Stimulated activated CD8-positive, alpha-beta memory T cell treated with anti-CD3 and anti-CD28 coated beads, Interleukin-2, amount 100 ng/mL, for 48 hours (primary cell): ENCODE data around the gene TPK1.

Experiments
- DNase-seq, 2 donors: peaks; one replicate each; pipeline ENCODE4 v3.0.0-alpha.2; 2020; ENCODE audit warnings: low read depth in 2 of 2

The TPK1 gene

GRCh38 chr7:144835652-144836544, at the start of gene TPK1:
TSS of gene TPK1 (minus strand) at chr7:144836053. CDS start at chr7:144835602, 451 bp downstream.
- DNase-seq: peak; percentile 80 to 85

GRCh38 chr7:144885478-144885877, 49.6 kb upstream of the TPK1 start:
- DNase-seq: no peak

GRCh38 chr7:144884896-144885295, 49.0 kb upstream of the TPK1 start:
- no peak for DNase-seq

- no peak for DNase-seq
These were observed 37.5 kb upstream of the TPK1 start for GRCh38 chr7:144873316-144873845.

GRCh38 chr7:144869082-144869481, 33.2 kb upstream of the TPK1 start:
- no peak for DNase-seq

- no peak for DNase-seq
These were observed 30.3 kb upstream of the TPK1 start for GRCh38 chr7:144866189-144866588.

GRCh38 chr7:144863320-144863647, 27.4 kb upstream of the TPK1 start:
- no peak for DNase-seq

- no peak for DNase-seq
These were observed 26.9 kb upstream of the TPK1 start for GRCh38 chr7:144862612-144863319.

GRCh38 chr7:144859739-144860138, 23.9 kb upstream of the TPK1 start:
- DNase-seq: no peak

GRCh38 chr7:144857463-144857862, 21.6 kb upstream of the TPK1 start:
- DNase-seq: no peak

GRCh38 chr7:144854839-144855424, 19.1 kb upstream of the TPK1 start:
- no peak for DNase-seq

- no peak for DNase-seq
These were observed 17.7 kb upstream of the TPK1 start for GRCh38 chr7:144853542-144853941.

GRCh38 chr7:144848078-144848477, 12.2 kb upstream of the TPK1 start:
- DNase-seq: no peak

- no peak for DNase-seq
These were observed 6.6 kb upstream of the TPK1 start for GRCh38 chr7:144842377-144842851.

- no peak for DNase-seq
These were observed 641 bp upstream of the TPK1 start for GRCh38 chr7:144836545-144836842.

- peak in 1 of 2 donors; percentile 27 for DNase-seq
These were observed 670 bp downstream of the TPK1 start for GRCh38 chr7:144835155-144835611.

GRCh38 chr7:144834641-144835144, 1.2 kb downstream of the TPK1 start:
- no peak for DNase-seq

GRCh38 chr7:144830811-144831210, 5.0 kb downstream of the TPK1 start:
- DNase-seq: no peak

GRCh38 chr7:144830024-144830785, 5.6 kb downstream of the TPK1 start:
- DNase-seq: no peak

- DNase-seq: no peak
These were observed 8.2 kb downstream of the TPK1 start for GRCh38 chr7:144827621-144828020.

- no peak for DNase-seq
These were observed 9.6 kb downstream of the TPK1 start for GRCh38 chr7:144826208-144826607.
